VCaP (cell line): Measurements from ENCODE around the gene RMC1.

Experiments used
- H3K27ac ChIP-seq: fragments of 450-650 bp; 2 replicates; pipeline ENCODE4 v1.5.1; 2017
- CTCF ChIP-seq: fragments of 450-650 bp; conservative IDR thresholded peaks from 2 replicates; pipeline ENCODE4 v1.5.1; 2017; ENCODE audit warnings: mild to moderate bottlenecking, moderate library complexity

RMC1 gene

GRCh38 chr18:23567671-23568070 lies 64.4 kb downstream of the RMC1 start:
- H3K27ac ChIP-seq = no peak overlapping the region
- TF ChIP-seq CTCF = no peak

- TF ChIP-seq CTCF = no peak
- peak overlapping the region; percentile 69 for H3K27ac ChIP-seq
Measured at GRCh38 chr18:23568281-23569138, 65.2 kb downstream of the RMC1 start.

- H3K27ac ChIP-seq = peak overlapping the region; percentile 69
- TF ChIP-seq CTCF = no peak
Measured at GRCh38 chr18:23569299-23570063, 66.2 kb downstream of the RMC1 start.

GRCh38 chr18:23570912-23571504 lies 67.7 kb downstream of the RMC1 start:
- peak overlapping the region; percentile 69; the same call in 1 of the 2 replicates for H3K27ac ChIP-seq
- TF ChIP-seq CTCF = no peak

GRCh38 chr18:23572012-23572411 lies 68.7 kb downstream of the RMC1 start:
- H3K27ac ChIP-seq = no peak overlapping the region
- TF ChIP-seq CTCF = no peak

GRCh38 chr18:23572570-23572969 lies 69.3 kb downstream of the RMC1 start:
- no peak for TF ChIP-seq CTCF
- no peak overlapping the region for H3K27ac ChIP-seq

- TF ChIP-seq CTCF = no peak
- H3K27ac ChIP-seq = no peak overlapping the region
Measured at GRCh38 chr18:23573020-23573419, 69.7 kb downstream of the RMC1 start.
